ENCODE measurements around the gene CHST15.

The CHST15 gene

DNA sequence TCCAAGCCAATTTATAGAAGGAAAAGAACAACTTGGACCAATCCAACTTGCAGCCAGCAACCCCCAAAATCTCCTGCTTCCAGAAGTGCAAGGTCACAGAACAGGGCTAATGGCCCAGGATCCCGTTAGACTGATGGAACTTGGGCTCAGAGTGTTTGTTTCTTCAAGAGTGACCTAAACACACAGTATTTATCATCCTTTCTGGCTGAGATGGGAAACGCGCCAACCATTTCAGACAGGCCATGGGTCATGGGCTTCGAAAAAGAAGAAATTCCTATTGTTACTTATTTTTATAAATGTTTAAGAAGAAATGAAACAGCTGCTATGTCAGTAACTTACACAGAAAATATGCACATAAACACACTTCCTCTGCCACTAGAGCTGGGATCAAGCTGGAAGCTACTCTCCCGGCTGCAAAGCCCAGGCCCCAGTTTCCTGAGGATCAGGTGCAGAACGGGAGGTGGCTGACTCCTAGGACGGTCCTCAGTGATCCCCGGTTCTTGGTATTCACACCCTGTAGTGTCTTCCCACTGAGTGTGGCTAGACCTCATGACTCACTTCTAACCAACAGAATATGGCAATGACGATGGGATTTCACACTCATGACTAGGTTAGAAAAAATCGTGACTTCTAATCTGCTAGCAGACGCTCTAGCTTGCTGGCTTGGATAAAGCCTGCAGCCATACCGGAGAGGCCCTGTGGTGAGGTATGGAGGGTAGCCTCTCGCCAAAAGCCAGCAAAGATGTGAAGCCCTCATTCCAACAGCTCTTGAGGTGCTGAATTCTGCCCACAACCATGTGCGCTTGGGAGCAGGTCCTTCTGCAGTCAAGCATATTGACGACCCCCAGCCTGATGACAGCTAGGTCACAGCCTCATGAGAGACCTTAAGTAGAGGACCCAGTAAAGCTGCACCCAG is 60.2 kb downstream of the CHST15 start:
- DNase-seq: no peak

GRCh38 chr10:124032087-124032935 is 61.1 kb downstream of the CHST15 start:
- DNase-seq: no peak

DNA sequence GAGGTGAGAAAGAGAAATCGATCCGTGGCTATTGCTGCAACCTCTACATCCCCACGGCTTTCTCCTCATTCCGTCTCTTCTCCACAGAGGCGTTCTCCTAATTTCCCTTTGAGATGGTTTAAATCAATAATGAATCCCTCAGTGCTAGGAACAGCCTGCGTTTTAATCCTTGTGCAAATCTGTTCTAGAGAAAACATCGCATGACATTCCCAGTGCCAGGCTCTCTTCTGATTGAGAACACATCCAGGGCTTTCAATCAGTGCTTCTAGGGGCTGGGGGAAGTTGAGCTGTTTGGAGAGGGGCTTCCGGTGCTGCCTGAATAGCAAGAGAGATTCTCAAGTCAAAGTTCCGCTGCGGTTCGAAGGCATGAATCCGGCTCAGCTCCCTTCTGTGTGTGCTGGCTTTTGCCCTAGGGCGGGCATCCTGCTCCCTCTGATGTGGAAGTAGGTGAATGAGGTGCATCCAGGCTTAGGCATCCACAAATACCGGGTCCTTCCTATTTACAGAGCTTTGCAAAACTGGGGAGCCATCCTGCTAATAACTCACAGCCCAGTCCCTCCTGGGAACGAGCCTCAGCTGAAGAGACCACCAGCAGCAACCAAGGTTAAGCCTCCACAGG is 62.8 kb downstream of the CHST15 start:
- no peak for DNase-seq

DNA sequence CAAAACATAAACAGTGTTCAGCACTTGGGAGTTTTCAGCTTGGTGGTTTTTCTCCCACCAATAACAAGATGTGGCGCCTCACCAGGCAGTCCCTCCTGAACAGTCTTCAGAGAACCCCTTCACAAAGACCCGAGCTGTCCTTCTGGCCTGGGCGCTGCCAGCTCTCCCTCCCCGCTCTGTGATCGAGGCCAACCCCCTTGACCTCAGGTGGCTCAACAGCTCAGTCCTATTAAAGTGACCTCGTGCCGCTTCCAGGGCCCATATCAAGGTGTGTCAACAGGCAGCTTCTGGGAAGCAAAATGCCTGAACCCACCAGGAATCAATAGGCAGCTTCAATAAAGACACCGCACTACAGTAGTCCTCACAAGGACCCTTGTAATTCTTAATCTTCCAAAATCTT is 63.3 kb downstream of the CHST15 start:
- no peak for DNase-seq

GRCh38 chr10:124029559-124029958 is 63.8 kb downstream of the CHST15 start:
- no peak for DNase-seq

DNA sequence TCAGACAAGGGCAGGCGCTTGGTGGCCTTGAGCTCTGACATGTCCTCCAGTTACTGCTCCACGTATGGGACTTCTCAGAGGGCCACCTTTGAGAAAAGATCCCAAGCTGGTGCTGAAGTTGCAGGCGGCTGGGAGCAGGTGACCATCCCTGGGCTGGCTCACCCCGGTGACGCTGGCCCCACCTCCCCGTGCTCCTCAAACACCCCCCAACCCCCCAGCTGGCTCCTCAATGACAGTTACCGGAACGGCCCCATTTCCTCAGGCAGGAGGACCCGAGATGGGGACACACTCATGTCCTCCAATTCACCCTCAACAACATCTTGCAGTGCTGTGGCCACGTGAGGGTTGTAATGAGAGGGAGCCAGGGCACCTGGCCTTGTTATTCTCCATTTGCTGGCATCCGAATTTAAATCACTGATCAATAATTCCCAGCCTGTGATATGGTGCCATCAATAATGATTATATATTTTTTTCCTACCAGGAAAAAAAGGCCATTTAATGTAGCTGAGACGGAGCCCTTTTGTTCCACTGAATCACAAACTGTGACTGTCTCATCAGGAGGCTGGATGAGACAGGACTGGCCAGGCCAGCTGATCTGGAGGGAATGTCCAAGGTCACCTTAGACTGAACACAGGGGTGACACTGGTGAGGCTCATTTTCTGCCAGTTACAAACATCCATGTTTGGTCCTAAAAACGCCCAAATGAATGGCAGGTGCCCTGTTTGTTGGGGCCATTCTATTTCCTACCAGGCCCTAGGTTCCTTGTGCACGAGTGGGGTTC is 64.5 kb downstream of the CHST15 start:
- no peak for DNase-seq

DNA sequence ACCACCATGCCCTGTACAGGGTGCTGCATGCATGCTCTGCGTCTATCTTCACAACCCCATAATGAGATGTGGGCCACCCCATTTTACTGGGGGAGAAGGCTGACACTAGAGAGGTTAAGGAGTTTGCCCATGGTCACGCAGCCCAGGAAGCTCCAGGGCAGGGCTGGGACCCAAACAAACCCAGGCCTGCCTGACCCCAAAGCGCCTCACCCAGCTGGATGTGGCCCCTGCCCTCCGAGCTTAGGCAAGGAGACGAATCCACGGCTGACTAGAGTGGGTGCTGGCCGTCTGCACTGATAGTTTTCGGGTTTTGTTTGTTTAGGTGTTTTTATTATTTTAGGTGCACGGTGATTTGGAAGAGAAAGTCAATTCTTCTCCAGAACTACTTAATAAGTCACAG is 65.7 kb downstream of the CHST15 start:
- no peak for DNase-seq

- DNase-seq: no peak
These were observed 66.3 kb downstream of the CHST15 start for GRCh38 chr10:124027031-124027611.

DNA sequence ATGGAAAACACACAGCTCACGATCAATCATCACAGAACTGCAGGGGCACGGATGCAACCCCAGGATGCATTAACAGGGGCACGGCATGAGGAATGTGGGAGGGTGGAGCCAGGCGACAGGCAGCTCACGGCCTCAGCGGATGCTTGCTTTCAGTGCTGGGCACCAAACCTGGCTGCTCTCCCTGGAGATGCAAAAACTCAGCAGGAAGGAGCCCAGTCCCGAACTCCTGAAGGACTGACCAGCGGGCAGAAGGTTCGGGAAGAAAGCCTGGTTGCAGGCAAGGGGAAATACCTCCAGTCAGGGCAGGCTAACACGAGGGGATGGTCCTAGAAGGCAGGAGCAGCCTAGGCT is 66.8 kb downstream of the CHST15 start:
- no peak for DNase-seq

- peak in 3 of 51 donors; percentile 10 to 22 (median 14) for DNase-seq
These were observed 67.5 kb downstream of the CHST15 start for GRCh38 chr10:124025660-124026588.

DNA sequence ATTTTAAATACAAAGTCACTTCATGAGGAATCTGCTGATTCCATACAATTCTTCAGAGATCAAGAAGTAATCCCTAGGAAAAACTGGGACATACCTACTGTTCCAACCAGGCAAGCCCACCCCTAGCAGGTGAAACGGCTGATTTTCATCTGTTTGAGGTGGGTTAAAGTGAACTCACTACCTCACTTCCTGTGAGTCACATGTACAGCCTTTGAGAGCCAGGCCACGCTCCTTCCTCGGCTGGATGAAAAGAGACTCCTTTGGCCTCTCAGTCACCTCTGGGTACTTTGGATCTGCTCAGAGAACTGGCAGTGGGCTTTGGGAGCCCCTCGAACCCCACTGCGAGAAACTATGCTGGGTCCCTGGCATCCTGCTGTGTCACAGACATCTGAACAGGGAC is 68.2 kb downstream of the CHST15 start:
- no peak for DNase-seq

DNA sequence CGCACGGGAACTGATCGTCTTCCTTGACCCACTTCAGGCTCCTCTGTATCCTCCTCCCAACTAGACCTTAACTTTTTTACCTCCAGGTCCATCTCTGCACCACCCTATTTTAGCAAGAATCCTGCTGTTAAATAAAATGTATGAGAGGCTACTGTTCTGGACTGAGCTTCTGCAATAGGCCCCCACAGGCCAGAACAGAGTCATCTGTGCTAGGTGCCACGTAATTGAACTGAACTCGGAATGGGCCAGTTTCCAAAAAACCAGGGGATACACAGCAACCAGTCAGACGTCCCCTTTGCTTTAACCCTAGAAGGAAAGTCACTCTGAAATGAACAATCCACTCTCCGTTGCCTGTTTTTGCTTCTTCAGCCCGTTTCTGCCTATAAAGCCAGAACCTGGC is 71.3 kb downstream of the CHST15 start:
- no peak for DNase-seq

- DNase-seq: peak in 9 of 51 donors; percentile 6 to 35 (median 21)
These were observed 72.2 kb downstream of the CHST15 start for GRCh38 chr10:124020981-124021815.

- DNase-seq: no peak
These were observed 73.3 kb downstream of the CHST15 start for GRCh38 chr10:124019886-124020797.

DNA sequence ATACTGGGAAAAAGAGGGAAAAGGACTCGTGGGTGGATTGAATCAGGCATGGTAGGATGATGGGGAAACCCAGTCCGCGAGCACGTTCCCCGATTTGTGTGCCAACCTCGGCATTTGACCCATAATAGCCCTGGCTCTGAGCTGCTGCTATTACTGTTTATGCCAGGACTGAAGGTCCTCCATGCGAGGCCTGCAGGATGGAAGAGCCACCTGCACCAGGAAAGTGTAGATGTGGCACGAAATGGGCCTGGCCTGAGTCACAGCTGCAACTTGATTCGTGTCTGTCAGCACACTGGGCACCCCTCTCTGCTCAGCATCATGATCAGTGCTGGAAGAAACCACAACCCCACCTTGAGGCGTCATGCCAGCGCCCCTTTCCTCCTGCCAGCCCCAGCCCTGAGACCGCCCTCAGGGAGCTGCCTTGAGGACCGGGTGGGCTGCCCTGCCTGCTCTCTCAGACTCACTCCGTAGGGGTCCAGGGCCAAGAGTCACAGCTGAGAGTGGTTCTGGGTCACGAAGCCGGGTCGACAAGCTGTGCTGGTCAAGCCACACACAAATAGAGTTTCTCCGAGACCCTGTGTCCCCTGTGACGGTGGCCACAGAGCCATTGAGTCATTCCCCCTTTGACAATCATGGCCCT is 74.4 kb downstream of the CHST15 start:
- no peak for DNase-seq

- no peak for DNase-seq
These were observed 75.7 kb downstream of the CHST15 start for GRCh38 chr10:124017729-124018128.

DNA sequence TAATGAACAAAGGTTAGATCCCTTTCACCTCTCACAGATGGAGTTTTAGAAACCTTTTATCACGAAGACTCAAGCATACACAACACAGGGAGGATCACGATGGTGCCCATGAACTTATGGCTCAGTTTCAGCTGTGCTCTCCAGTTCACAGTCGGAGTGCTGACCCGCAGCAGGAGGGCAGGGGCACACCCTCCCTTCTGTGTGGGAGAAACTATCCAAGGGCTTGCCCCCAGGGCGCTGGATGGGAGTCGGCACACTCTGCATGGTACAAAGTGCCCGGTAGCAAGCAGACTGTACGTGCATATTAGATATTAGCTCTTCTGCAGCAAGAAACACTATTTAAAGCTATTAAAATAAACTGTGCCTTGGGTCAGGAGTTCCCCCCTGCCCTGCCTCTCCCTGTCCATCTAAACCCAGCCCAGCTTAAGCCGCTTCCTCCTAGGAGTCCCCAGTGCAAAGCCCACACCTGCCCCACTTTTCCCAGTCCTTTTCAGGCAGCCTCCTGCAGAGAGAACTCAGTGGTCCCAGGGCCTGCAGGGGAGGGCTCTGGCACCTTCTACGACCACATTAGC is 76.5 kb downstream of the CHST15 start:
- DNase-seq: no peak
